Gastroesophageal sphincter (tissue), 4 donors: Measurements from ENCODE around the gene CBLB. TPM values are rescaled to one million over a fixed set of nuclear protein-coding genes. Genes with fewer than 3 reads are reported as not detected.
A peak's percentile ranks its signal among the peaks of the same experiment; 100 is the strongest.

Experiments
- ATAC-seq: fragments of 150-250 bp; one replicate; pipeline ENCODE4 v1.9.1; 2016; ENCODE audit warnings: mild to moderate bottlenecking, moderate library complexity
- H3K27ac ChIP-seq, 4 donors: fragments of 200-600 bp; sonication (generic) in 3 of 4; 1 replicate in 3 of 4; 2 replicates in 1 of 4; pipeline ENCODE4 v1.5.1; 2016 to 2019
- H3K27me3 ChIP-seq: fragments of 200-600 bp; sonication (generic); one replicate; pipeline ENCODE4 v1.5.1; 2019
- H3K36me3 ChIP-seq, 2 donors: fragments of 200-600 bp; sonication (generic); one replicate each; pipeline ENCODE4 v1.5.1; 2019; ENCODE audit warnings: control low read depth in 1 of 2
- H3K4me1 ChIP-seq, 3 donors: fragments of 200-600 bp; sonication (generic); 1 replicate in 2 of 3; 2 replicates in 1 of 3; pipeline ENCODE4 v1.5.1; 2016 to 2019; ENCODE audit warnings: control low read depth in 2 of 3
- H3K4me3 ChIP-seq, 2 donors: fragments of 200-600 bp; sonication (generic); one replicate each; pipeline ENCODE4 v1.5.1; 2019; ENCODE audit warnings: mild to moderate bottlenecking in 1 of 2, moderate library complexity in 1 of 2
- H3K9me3 ChIP-seq, 3 donors: fragments of 200-600 bp; sonication (generic); one replicate each; pipeline ENCODE4 v1.5.1; 2017 to 2019; ENCODE audit warnings: control low read depth in 2 of 3
- CTCF ChIP-seq, 4 experiments: fragments of 200-600 bp in 2 of 4; fragments of 450-650 bp in 2 of 4; sonication (generic) in 1 of 4; IDR thresholded peaks; one replicate each; pipeline ENCODE4 v1.5.1; 2017 to 2019; ENCODE audit warnings: antibody characterized with exemption in 4 of 4, mild to moderate bottlenecking in 2 of 4, moderate library complexity in 2 of 4
- EP300 ChIP-seq: sonication (generic); formaldehyde crosslinking; IDR thresholded peaks from one replicate; pipeline ENCODE4 v1.6.1; 2017; ENCODE audit warnings: antibody characterized with exemption, mild to moderate bottlenecking
- POLR2A ChIP-seq, 2 donors: fragments of 450-650 bp; IDR thresholded peaks; one replicate each; pipeline ENCODE4 v1.6.1; 2017; ENCODE audit warnings: antibody characterized with exemption in 2 of 2, mild to moderate bottlenecking in 2 of 2, moderate library complexity in 1 of 2
- POLR2AphosphoS5 ChIP-seq: sonication (generic); formaldehyde crosslinking; IDR thresholded peaks from one replicate; pipeline ENCODE4 v1.6.1; 2017; ENCODE audit warnings: antibody characterized with exemption
- WGBS, 2 donors: methylation state at CpG; one replicate each; pipeline ENCODE4 v1.1.5; 2018; ENCODE audit warnings: low coverage in 1 of 2; 5-methylcytosine and 5-hydroxymethylcytosine counted together
- total RNA-seq, 4 donors: library from RNA; depleted of rRNA; stranded (reverse); fragments of >200 nt; gene quantifications; one replicate each; pipeline ENCODE4 v1.1.0, GENCODE V29; 2016

CBLB gene
- total RNA-seq, 4 donors from 2014 or later: 27.4 to 59.4 (median 40.4) TPM

- no peaks in the 10 kb centered on the region for H3K27me3 ChIP-seq
- no peak overlapping the region for H3K4me3 ChIP-seq
- ATAC-seq: no peak
- TF ChIP-seq EP300 (no peak), POLR2A (IDR thresholded peaks at IDR 0.05) (no peak), CTCF (IDR thresholded peaks at IDR 0.05) (no peak), POLR2AphosphoS5 (no peak)
- peaks cover 3 to 72% (median 6%) of the 10 kb centered on the region in 3 donors for H3K4me1 ChIP-seq
- H3K27ac ChIP-seq: no peak overlapping the region
- no peaks in the 10 kb centered on the region for H3K9me3 ChIP-seq
- WGBS, 2 donors: 81 to 100% methylated on average over 1 of the region's 1 CpG
- peaks cover 0 to 12% of the 10 kb centered on the region in 2 donors for H3K36me3 ChIP-seq
Measured at GRCh38 chr3:105863608-105864007, 5.2 kb downstream of the CBLB start.

- ATAC-seq: no peak
- no peaks in the 10 kb centered on the region for H3K27me3 ChIP-seq
- H3K9me3 ChIP-seq: no peaks in the 10 kb centered on the region
- 69 to 86% methylated on average over 2 to 3 of the region's 3 CpGs for WGBS, 2 donors
- peaks cover 0 to 12% of the 10 kb centered on the region in 2 donors for H3K36me3 ChIP-seq
- H3K4me3 ChIP-seq: no peak overlapping the region
- no peak overlapping the region for H3K27ac ChIP-seq
- TF ChIP-seq EP300 (no peak), POLR2AphosphoS5 (no peak), POLR2A (IDR thresholded peaks at IDR 0.05) (no peak), CTCF (IDR thresholded peaks at IDR 0.05) (no peak)
- H3K4me1 ChIP-seq: peaks cover 6 to 76% (median 9%) of the 10 kb centered on the region in 3 donors
Measured at GRCh38 chr3:105862217-105862616, 6.6 kb downstream of the CBLB start.

GRCh38 chr3:105860641-105861040, 8.2 kb downstream of the CBLB start:
- H3K27ac ChIP-seq: peak overlapping the region in 1 of 4 donors; percentile 33
- TF ChIP-seq POLR2AphosphoS5 (no peak), CTCF (IDR thresholded peaks at IDR 0.05) (no peak), EP300 (no peak), POLR2A (IDR thresholded peaks at IDR 0.05) (no peak)
- peaks cover 3 to 60% (median 9%) of the 10 kb centered on the region in 3 donors for H3K4me1 ChIP-seq
- no peak overlapping the region for H3K4me3 ChIP-seq
- 38 to 60% methylated on average over 1 of the region's 1 CpG for WGBS, 2 donors
- H3K27me3 ChIP-seq: no peaks in the 10 kb centered on the region
- peaks cover 0 to 12% of the 10 kb centered on the region in 2 donors for H3K36me3 ChIP-seq
- no peaks in the 10 kb centered on the region for H3K9me3 ChIP-seq
- ATAC-seq: no peak

GRCh38 chr3:105858017-105858416, 10.8 kb downstream of the CBLB start:
- peaks cover 3 to 35% (median 9%) of the 10 kb centered on the region in 3 donors for H3K4me1 ChIP-seq
- TF ChIP-seq POLR2AphosphoS5 (no peak), POLR2A (IDR thresholded peaks at IDR 0.05) (no peak), EP300 (no peak), CTCF (IDR thresholded peaks at IDR 0.05) (no peak)
- no peak overlapping the region for H3K27ac ChIP-seq
- peaks cover 0 to 29% of the 10 kb centered on the region in 2 donors for H3K36me3 ChIP-seq
- WGBS, 2 donors: 88 to 94% methylated on average over 3 of the region's 3 CpGs
- no peak for ATAC-seq
- no peak overlapping the region for H3K4me3 ChIP-seq
- no peaks in the 10 kb centered on the region for H3K9me3 ChIP-seq
- H3K27me3 ChIP-seq: no peaks in the 10 kb centered on the region

- TF ChIP-seq CTCF (IDR thresholded peaks at IDR 0.05): no peak
- no peak for TF ChIP-seq EP300
- peaks cover 3 to 33% (median 9%) of the 10 kb centered on the region in 3 donors for H3K4me1 ChIP-seq
- 88 to 100% methylated on average over 1 of the region's 1 CpG for WGBS, 2 donors
- no peak for ATAC-seq
- H3K4me3 ChIP-seq: no peak overlapping the region
- peaks cover 0 to 34% of the 10 kb centered on the region in 2 donors for H3K36me3 ChIP-seq
- no peaks in the 10 kb centered on the region for H3K27me3 ChIP-seq
- H3K27ac ChIP-seq: no peak overlapping the region
- no peaks in the 10 kb centered on the region for H3K9me3 ChIP-seq
Measured at GRCh38 chr3:105857601-105858000, 11.2 kb downstream of the CBLB start.
